Stimulated activated naive CD8-positive, alpha-beta T cell treated with anti-CD3 and anti-CD28 coated beads, Interleukin-15, amount 100 ng/mL, for 72 hours (primary cell): Measurements from ENCODE around the gene KCMF1.

Experiments used
- ATAC-seq: fragments of 150-1000 bp; cut with Tn5 transposase; 2 replicates; pipeline ENCODE4 v1.10.0; 2021; ENCODE audit warnings: mild to moderate bottlenecking, moderate library complexity
- DNase-seq, 2 donors: peaks; one replicate each; pipeline ENCODE4 v3.0.0; 2021 to 2022
- H3K27ac Mint-ChIP-seq, 2 donors: one replicate each; pipeline ENCODE4 v1.8.0; 2022; ENCODE audit warnings: mild to moderate bottlenecking in 2 of 2, mixed read lengths in 2 of 2, moderate library complexity in 2 of 2
- H3K27me3 Mint-ChIP-seq: one replicate; pipeline ENCODE4 v1.8.0; 2022; ENCODE audit warnings: mixed read lengths
- H3K4me1 Mint-ChIP-seq: one replicate; pipeline ENCODE4 v1.8.0; 2022; ENCODE audit warnings: mild to moderate bottlenecking, mixed read lengths
- H3K4me3 Mint-ChIP-seq, 2 donors: one replicate each; pipeline ENCODE4 v1.8.0; 2022; ENCODE audit warnings: mild to moderate bottlenecking in 2 of 2, mixed read lengths in 2 of 2, moderate library complexity in 1 of 2
- H3K9me3 Mint-ChIP-seq, 2 donors: one replicate each; pipeline ENCODE4 v1.8.0; 2022; ENCODE audit warnings: mixed read lengths in 2 of 2

The KCMF1 gene

GRCh38 chr2:85066006-85066740, 95.2 kb downstream of the KCMF1 start:
- ATAC-seq (no peak), DNase-seq (no peak)
- no peaks in the 10 kb centered on the region for H3K9me3 Mint-ChIP-seq
- no peak overlapping the region for H3K4me3 Mint-ChIP-seq
- H3K27me3 Mint-ChIP-seq = peaks cover 4% of the 10 kb centered on the region
- H3K4me1 Mint-ChIP-seq = no peaks in the 10 kb centered on the region
- no peak overlapping the region for H3K27ac Mint-ChIP-seq

- Mint-ChIP-seq H3K4me3 (peak overlapping the region in 1 of 2 donors; percentile 49), H3K9me3 (no peaks in the 10 kb centered on the region), H3K27me3 (peaks cover 9% of the 10 kb centered on the region), H3K4me1 (no peaks in the 10 kb centered on the region), H3K27ac (no peak overlapping the region)
- peak; percentile 74 for ATAC-seq
- peak; percentile 45 to 62 for DNase-seq
These were observed 96.0 kb downstream of the KCMF1 start for GRCh38 chr2:85066874-85067351.

DNA sequence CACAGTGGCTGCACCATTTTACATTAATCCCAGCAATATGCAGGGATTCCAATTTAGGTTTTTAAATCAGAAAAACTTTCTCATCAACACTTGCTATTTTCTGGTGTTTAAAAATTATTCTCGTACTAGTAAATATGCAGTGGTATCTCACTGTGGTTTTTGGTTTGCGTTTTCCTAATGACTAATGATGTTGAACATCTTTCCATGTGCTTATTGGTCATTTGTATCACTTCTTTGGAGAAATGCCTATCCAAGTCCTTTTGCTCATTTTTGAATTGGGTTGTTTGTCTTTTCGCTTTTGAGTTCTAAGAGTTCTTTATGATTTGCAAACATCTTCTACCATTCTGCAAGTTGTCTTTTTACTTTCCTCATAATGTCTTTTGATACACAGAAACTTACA, 100.1 kb downstream of the KCMF1 start:
- peaks cover 19% of the 10 kb centered on the region for H3K27me3 Mint-ChIP-seq
- DNase-seq (no peak), ATAC-seq (no peak)
- no peaks in the 10 kb centered on the region for H3K4me1 Mint-ChIP-seq
- no peak overlapping the region for H3K27ac Mint-ChIP-seq
- no peaks in the 10 kb centered on the region for H3K9me3 Mint-ChIP-seq
- no peak overlapping the region for H3K4me3 Mint-ChIP-seq

GRCh38 chr2:85073033-85073432, 102.1 kb downstream of the KCMF1 start:
- no peak overlapping the region for H3K4me3 Mint-ChIP-seq
- H3K9me3 Mint-ChIP-seq = no peaks in the 10 kb centered on the region
- H3K27me3 Mint-ChIP-seq = peaks cover 27% of the 10 kb centered on the region
- no peak for DNase-seq
- no peaks in the 10 kb centered on the region for H3K4me1 Mint-ChIP-seq
- no peak overlapping the region for H3K27ac Mint-ChIP-seq
- ATAC-seq = no peak

- Mint-ChIP-seq H3K27ac (no peak overlapping the region), H3K4me3 (no peak overlapping the region), H3K4me1 (no peaks in the 10 kb centered on the region), H3K9me3 (peaks cover 5 to 7% of the 10 kb centered on the region in 2 donors), H3K27me3 (peaks cover 18% of the 10 kb centered on the region)
- DNase-seq (no peak), ATAC-seq (no peak)
These were observed 105.8 kb downstream of the KCMF1 start for GRCh38 chr2:85076618-85077274.

- ATAC-seq (no peak), DNase-seq (no peak)
- Mint-ChIP-seq H3K4me1 (no peaks in the 10 kb centered on the region), H3K9me3 (peaks cover 10% of the 10 kb centered on the region in 2 donors), H3K27ac (no peak overlapping the region), H3K4me3 (no peak overlapping the region), H3K27me3 (peaks cover 22% of the 10 kb centered on the region)
These were observed 107.0 kb downstream of the KCMF1 start for GRCh38 chr2:85077859-85078419.

- ATAC-seq = no peak
- no peaks in the 10 kb centered on the region for H3K4me1 Mint-ChIP-seq
- H3K4me3 Mint-ChIP-seq = no peak overlapping the region
- DNase-seq = no peak
- H3K27me3 Mint-ChIP-seq = peaks cover 23% of the 10 kb centered on the region
- no peak overlapping the region for H3K27ac Mint-ChIP-seq
- H3K9me3 Mint-ChIP-seq = peaks cover 15% of the 10 kb centered on the region in 2 donors
These were observed 107.6 kb downstream of the KCMF1 start for GRCh38 chr2:85078536-85078935.

DNA sequence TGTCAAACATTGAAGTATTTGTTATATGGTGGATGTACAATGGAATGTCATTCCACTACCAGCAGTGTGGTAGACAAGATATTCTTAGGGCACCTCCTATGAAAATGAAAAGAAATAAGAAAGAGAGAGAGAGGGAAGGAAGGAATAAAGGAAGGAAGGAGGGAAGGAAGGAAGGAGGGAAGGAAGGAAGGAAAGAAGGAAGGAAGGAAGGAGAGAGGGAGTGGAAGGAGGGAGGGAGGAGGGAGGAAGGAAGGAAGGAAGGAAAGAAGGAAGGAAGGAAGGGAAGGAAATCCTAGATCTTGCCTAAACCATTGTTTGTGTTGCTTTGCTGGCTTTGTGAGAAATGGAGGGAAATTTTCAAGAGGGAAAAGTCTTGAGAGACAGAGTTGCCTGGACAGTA, 112.1 kb downstream of the KCMF1 start:
- no peak for ATAC-seq
- no peak for DNase-seq

DNA sequence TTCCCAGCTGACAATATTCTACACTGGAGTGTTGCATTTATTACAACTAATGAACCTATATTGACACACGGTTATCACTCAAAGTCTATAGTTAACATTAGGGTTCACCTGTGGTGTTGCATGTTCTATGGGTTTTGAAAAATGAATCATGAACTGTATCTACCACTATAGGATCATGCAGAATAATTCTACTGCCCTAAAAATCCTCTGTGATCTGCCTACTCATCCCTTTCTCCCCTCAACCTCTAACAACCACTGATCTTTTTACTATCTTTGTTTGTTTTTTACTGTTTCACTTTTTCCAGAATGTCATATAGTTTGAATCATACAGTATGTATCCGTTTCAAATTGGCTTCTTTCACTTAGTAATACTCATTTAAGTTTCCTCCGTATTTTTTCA, 114.6 kb downstream of the KCMF1 start:
- ATAC-seq (no peak), DNase-seq (no peak)
- H3K27me3 Mint-ChIP-seq = peaks cover 19% of the 10 kb centered on the region
- no peak overlapping the region for H3K27ac Mint-ChIP-seq
- no peaks in the 10 kb centered on the region for H3K4me1 Mint-ChIP-seq
- H3K9me3 Mint-ChIP-seq = peaks cover 15% of the 10 kb centered on the region in 2 donors
- H3K4me3 Mint-ChIP-seq = no peak overlapping the region

More for the DNA sequence above, 112.1 kb downstream of the KCMF1 start:
- Mint-ChIP-seq H3K27ac (peak overlapping the region in 1 of 2 donors; percentile 66), H3K4me1 (no peaks in the 10 kb centered on the region), H3K9me3 (peaks cover 15% of the 10 kb centered on the region in 2 donors), H3K4me3 (no peak overlapping the region), H3K27me3 (peaks cover 19% of the 10 kb centered on the region)

GRCh38 chr2:85087541-85087940, 116.6 kb downstream of the KCMF1 start:
- DNase-seq (no peak), ATAC-seq (no peak)
- Mint-ChIP-seq H3K9me3 (peaks cover 8 to 9% of the 10 kb centered on the region in 2 donors), H3K4me3 (no peak overlapping the region), H3K27me3 (peaks cover 19% of the 10 kb centered on the region), H3K4me1 (no peaks in the 10 kb centered on the region), H3K27ac (no peak overlapping the region)

DNA sequence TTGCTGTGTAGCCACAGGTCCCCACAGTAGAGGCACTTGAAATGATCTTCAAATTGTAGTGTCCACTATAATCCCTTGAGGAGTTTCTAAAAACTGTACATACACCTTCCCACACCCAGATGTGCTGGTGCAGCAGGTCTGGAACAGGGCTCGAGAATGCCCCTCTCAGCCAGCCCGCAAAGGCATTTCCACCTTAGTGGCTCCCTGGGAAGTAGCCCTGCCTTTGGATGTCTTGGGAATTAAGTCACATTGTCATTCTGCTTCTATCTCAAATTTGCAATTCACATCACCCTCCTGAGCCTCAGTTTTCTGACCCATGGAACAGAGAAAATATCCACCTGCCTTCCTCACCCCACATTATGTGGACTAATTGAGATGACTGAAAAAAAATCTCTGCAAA, 118.0 kb downstream of the KCMF1 start:
- Mint-ChIP-seq H3K9me3 (no peaks in the 10 kb centered on the region), H3K4me1 (no peaks in the 10 kb centered on the region), H3K27me3 (peaks cover 8% of the 10 kb centered on the region), H3K27ac (no peak overlapping the region), H3K4me3 (no peak overlapping the region)
- no peak for DNase-seq
- ATAC-seq = no peak

DNA sequence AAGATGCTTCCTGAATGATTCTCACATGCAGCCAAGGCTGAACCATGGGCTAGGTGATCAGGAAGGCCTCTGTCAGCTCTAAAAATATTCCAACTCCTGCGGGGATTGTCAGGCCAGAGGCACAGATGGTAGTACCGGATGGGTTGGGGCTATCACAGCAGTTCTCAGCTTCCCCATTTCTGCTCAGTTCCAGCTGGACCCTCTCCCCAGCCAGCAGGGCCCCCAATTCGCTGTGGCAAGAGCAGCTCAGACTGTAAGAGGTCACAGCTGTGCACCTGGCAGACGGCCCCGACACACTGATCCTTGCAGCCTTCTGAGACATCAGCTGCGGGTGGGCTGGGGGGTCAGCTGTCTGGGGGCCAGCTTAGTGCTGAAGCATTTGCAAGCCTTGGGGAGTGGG, 118.6 kb downstream of the KCMF1 start:
- Mint-ChIP-seq H3K27me3 (peaks cover 2% of the 10 kb centered on the region), H3K9me3 (no peaks in the 10 kb centered on the region), H3K27ac (no peak overlapping the region), H3K4me3 (no peak overlapping the region), H3K4me1 (no peaks in the 10 kb centered on the region)
- DNase-seq = no peak
- no peak for ATAC-seq

DNA sequence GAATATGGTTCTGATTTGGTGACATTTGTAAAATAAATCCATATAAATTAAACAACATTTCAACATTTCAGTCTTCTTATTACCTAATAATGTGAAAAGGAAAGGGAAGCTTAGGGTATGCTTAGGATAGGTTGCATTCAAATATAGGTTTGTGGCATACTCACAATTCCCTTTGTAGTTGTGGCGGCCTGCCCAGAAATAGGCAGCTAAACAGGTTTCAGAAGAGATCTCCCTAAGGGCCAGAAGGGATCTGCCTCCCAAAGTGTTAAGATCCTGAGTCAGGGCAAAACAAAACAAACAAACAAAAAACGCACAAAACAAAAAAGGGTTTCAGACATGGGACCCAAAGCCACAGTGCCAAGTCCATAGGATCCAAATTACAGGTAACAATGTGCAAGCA, 120.9 kb downstream of the KCMF1 start:
- Mint-ChIP-seq H3K27me3 (no peaks in the 10 kb centered on the region), H3K9me3 (no peaks in the 10 kb centered on the region), H3K4me1 (no peaks in the 10 kb centered on the region), H3K27ac (no peak overlapping the region), H3K4me3 (no peak overlapping the region)
- no peak for ATAC-seq
- DNase-seq = no peak

- DNase-seq (no peak), ATAC-seq (no peak)
- Mint-ChIP-seq H3K27me3 (peaks cover 10% of the 10 kb centered on the region), H3K9me3 (no peaks in the 10 kb centered on the region), H3K27ac (no peak overlapping the region), H3K4me1 (no peaks in the 10 kb centered on the region), H3K4me3 (no peak overlapping the region)
These were observed 124.1 kb downstream of the KCMF1 start for GRCh38 chr2:85095094-85095493.

- DNase-seq (no peak), ATAC-seq (no peak)
- Mint-ChIP-seq H3K27me3 (peaks cover 10% of the 10 kb centered on the region), H3K9me3 (no peaks in the 10 kb centered on the region), H3K4me3 (no peak overlapping the region), H3K4me1 (no peaks in the 10 kb centered on the region), H3K27ac (no peak overlapping the region)
These were observed 125.7 kb downstream of the KCMF1 start for GRCh38 chr2:85096616-85097015.

GRCh38 chr2:85104228-85104627, 133.3 kb downstream of the KCMF1 start:
- Mint-ChIP-seq H3K4me1 (no peaks in the 10 kb centered on the region), H3K9me3 (no peaks in the 10 kb centered on the region), H3K4me3 (no peak overlapping the region), H3K27me3 (no peaks in the 10 kb centered on the region), H3K27ac (no peak overlapping the region)
- ATAC-seq (peak; percentile 79), DNase-seq (no peak)
